SHP77 (cell line): ENCODE measurements around the gene TPI1.

Source experiments
- DNase-seq, 2 experiments: peaks; one replicate each; lab custom pipeline; 2025; lab: John Stamatoyannopoulos, UW

Gene TPI1

GRCh38 chr12:6828781-6829535, 38.4 kb upstream of the TPI1 start:
- no peak for DNase-seq

GRCh38 chr12:6829536-6830220, 37.7 kb upstream of the TPI1 start:
- no peak for DNase-seq

- DNase-seq, result no peak
These were observed 36.9 kb upstream of the TPI1 start for GRCh38 chr12:6830286-6830890.

GRCh38 chr12:6830999-6831398, 36.3 kb upstream of the TPI1 start:
- no peak for DNase-seq

GRCh38 chr12:6831450-6831995, 35.8 kb upstream of the TPI1 start:
- DNase-seq, result no peak

GRCh38 chr12:6832125-6832524, 35.2 kb upstream of the TPI1 start:
- DNase-seq, result no peak

- no peak for DNase-seq
These were observed 34.0 kb upstream of the TPI1 start for GRCh38 chr12:6833189-6833890.

- DNase-seq, result no peak
These were observed 33.1 kb upstream of the TPI1 start for GRCh38 chr12:6834254-6834653.

GRCh38 chr12:6834873-6835272, 32.5 kb upstream of the TPI1 start:
- no peak for DNase-seq

GRCh38 chr12:6836851-6837250, 30.5 kb upstream of the TPI1 start:
- no peak for DNase-seq

- no peak for DNase-seq
These were observed 29.8 kb upstream of the TPI1 start for GRCh38 chr12:6837370-6838060.

- DNase-seq, result no peak
These were observed 28.5 kb upstream of the TPI1 start for GRCh38 chr12:6838854-6839253.

GRCh38 chr12:6839482-6840201, 27.7 kb upstream of the TPI1 start:
- DNase-seq, result peak in 1 of 2 experiments; percentile 9

GRCh38 chr12:6840330-6840729, 27.0 kb upstream of the TPI1 start:
- DNase-seq, result no peak

- DNase-seq, result no peak
These were observed 26.4 kb upstream of the TPI1 start, which contains the start of gene GNB3 for GRCh38 chr12:6840761-6841515. Gene GNB3 (plus strand): TSS chr12:6840925. CDS start chr12:6841288, 363 bp downstream.

- DNase-seq, result no peak
These were observed 25.3 kb upstream of the TPI1 start for GRCh38 chr12:6842075-6842474.

GRCh38 chr12:6843118-6843902, 24.0 kb upstream of the TPI1 start:
- no peak for DNase-seq

- no peak for DNase-seq
These were observed 21.9 kb upstream of the TPI1 start for GRCh38 chr12:6845395-6845794.

GRCh38 chr12:6846316-6846869, 20.9 kb upstream of the TPI1 start:
- DNase-seq, result no peak
